ENCODE data around the gene RASGRF1. TPM values are rescaled to one million over a fixed set of nuclear protein-coding genes. Genes with fewer than 3 reads are reported as not detected.

The RASGRF1 gene
- polyA plus RNA-seq, 1 donor from 2014 or later, result 11.0 TPM

DNA sequence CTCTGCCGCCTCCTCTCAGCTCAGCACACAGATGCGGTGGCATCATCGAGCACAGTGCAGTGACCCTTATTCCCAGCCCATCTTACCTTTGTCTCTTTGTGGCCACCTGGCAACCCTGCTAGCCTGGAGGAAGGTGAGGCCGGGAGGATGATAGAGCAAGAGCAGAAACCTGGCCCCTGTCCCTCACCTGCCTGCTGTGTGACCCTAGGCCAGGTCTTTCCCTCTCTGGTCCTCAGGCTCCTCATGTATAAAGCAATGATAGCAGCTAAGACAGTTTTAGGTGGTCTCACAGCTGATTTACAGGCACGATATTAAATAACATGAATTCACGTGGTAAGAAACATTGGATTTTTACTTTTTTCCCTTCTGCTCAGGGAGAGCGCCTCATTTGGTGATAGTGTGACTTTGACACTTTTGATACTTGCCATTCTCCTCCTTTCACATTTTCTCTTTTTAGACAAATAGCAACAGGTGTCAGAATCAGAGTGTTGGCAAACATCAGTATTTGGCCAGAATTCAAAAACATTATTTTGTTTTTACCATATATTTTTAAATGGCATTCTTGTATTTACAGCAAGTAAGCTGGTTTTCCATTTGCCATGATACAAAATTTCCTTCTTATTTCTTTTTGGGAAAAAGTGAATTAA is 116.2 kb downstream of the RASGRF1 start:
- Histone ChIP-seq H3K4me3 (ENCODE audit: low read length) (no peak overlapping the region), H2AFZ (ENCODE audit: low read depth, low read length) (no peak overlapping the region), H3K4me2 (ENCODE audit: low read length) (no peak overlapping the region), H3K9me3 (ENCODE audit: low read length) (no peaks in the 10 kb centered on the region), H3K9me2 (ENCODE audit: insufficient read depth, low read length) (no peaks in the 10 kb centered on the region), H3K9ac (ENCODE audit: low read length) (no peak overlapping the region), H3F3A (ENCODE audit: insufficient read depth, low read length, poor library complexity, severe bottlenecking) (no peaks in the 10 kb centered on the region), H3K27ac (ENCODE audit: low read length) (no peak overlapping the region), H3K36me3 (ENCODE audit: insufficient read depth, low read length) (no peaks in the 10 kb centered on the region), H3K79me2 (replicated peaks; ENCODE audit: insufficient read depth, low read length) (no peaks in the 10 kb centered on the region), H4K20me1 (ENCODE audit: insufficient read depth) (no peaks in the 10 kb centered on the region), H3K27me3 (ENCODE audit: insufficient read depth, low read depth, low read length) (no peaks in the 10 kb centered on the region)
- TF ChIP-seq CTCF (IDR thresholded peaks at IDR 0.05; ENCODE audit: poor library complexity, severe bottlenecking), result no peak
- TF ChIP-seq EP300 (conservative IDR thresholded peaks at IDR 0.05; ENCODE audit: poor library complexity, severe bottlenecking), result no peak
- no peak for TF ChIP-seq RAD21 (conservative IDR thresholded peaks at IDR 0.05)
- TF ChIP-seq, protein P1, sequence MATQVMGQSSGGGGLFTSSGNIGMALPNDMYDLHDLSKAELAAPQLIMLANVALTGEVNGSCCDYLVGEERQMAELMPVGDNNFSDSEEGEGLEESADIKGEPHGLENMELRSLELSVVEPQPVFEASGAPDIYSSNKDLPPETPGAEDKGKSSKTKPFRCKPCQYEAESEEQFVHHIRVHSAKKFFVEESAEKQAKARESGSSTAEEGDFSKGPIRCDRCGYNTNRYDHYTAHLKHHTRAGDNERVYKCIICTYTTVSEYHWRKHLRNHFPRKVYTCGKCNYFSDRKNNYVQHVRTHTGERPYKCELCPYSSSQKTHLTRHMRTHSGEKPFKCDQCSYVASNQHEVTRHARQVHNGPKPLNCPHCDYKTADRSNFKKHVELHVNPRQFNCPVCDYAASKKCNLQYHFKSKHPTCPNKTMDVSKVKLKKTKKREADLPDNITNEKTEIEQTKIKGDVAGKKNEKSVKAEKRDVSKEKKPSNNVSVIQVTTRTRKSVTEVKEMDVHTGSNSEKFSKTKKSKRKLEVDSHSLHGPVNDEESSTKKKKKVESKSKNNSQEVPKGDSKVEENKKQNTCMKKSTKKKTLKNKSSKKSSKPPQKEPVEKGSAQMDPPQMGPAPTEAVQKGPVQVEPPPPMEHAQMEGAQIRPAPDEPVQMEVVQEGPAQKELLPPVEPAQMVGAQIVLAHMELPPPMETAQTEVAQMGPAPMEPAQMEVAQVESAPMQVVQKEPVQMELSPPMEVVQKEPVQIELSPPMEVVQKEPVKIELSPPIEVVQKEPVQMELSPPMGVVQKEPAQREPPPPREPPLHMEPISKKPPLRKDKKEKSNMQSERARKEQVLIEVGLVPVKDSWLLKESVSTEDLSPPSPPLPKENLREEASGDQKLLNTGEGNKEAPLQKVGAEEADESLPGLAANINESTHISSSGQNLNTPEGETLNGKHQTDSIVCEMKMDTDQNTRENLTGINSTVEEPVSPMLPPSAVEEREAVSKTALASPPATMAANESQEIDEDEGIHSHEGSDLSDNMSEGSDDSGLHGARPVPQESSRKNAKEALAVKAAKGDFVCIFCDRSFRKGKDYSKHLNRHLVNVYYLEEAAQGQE (IDR thresholded peaks at IDR 0.05; ENCODE audit: borderline replicate concordance), result no peak
- no peak for TF ChIP-seq TAF1 (IDR thresholded peaks at IDR 0.05; ENCODE audit: low read depth)
- TF ChIP-seq SMC3 (conservative IDR thresholded peaks at IDR 0.05; ENCODE audit: poor library complexity), result no peak
- no peak for TF ChIP-seq EZH2 (IDR thresholded peaks at IDR 0.05; ENCODE audit: borderline replicate concordance, insufficient read depth, low read length, poor library complexity, severe bottlenecking)
- TF ChIP-seq POLR2AphosphoS5 (IDR thresholded peaks at IDR 0.05), result no peak
- no peak for TF ChIP-seq MXI1 (conservative IDR thresholded peaks at IDR 0.05; ENCODE audit: poor library complexity, severe bottlenecking)

DNA sequence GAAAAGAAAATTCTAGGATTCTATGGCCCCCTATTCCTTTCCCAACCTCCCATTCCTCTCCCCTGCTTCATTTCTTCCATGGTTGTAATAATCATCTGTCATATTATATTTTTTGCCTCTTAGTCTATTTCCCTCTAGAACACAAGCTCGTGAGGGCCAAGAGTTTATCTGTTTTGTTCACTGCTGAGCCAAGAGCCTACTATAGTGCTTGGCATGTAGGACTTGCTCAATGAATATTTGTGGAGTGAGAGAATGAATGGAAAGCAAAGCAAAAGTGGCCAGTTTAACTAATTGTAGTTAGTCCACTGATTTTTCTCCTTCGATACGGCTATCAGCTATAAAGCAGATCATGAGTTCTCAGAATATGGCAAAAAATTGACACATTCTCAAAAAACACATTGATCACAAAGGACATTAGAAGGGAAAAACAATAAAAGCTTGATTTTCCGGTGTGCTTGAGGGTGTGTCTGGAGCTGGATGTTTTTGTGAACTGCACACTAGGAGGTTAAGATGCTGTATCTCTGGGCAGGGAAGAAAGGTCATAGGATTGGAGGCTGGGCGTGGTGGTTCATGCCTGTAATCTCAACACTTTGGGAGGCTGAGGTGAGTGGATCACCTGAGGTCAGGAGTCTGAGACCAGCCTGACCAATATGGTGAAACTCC is 120.8 kb downstream of the RASGRF1 start:
- H3K9ac ChIP-seq (ENCODE audit: low read length), result no peak overlapping the region
- H3K79me2 ChIP-seq (replicated peaks; ENCODE audit: insufficient read depth, low read length), result no peaks in the 10 kb centered on the region
- TF ChIP-seq EP300 (conservative IDR thresholded peaks at IDR 0.05; ENCODE audit: poor library complexity, severe bottlenecking) (no peak), MXI1 (conservative IDR thresholded peaks at IDR 0.05; ENCODE audit: poor library complexity, severe bottlenecking) (no peak), POLR2AphosphoS5 (IDR thresholded peaks at IDR 0.05) (no peak), CTCF (IDR thresholded peaks at IDR 0.05; ENCODE audit: poor library complexity, severe bottlenecking) (no peak), SMC3 (conservative IDR thresholded peaks at IDR 0.05; ENCODE audit: poor library complexity) (no peak), TAF1 (IDR thresholded peaks at IDR 0.05; ENCODE audit: low read depth) (no peak), RAD21 (conservative IDR thresholded peaks at IDR 0.05) (no peak), EZH2 (IDR thresholded peaks at IDR 0.05; ENCODE audit: borderline replicate concordance, insufficient read depth, low read length, poor library complexity, severe bottlenecking) (no peak)
- TF ChIP-seq, protein P1 (IDR thresholded peaks at IDR 0.05; ENCODE audit: borderline replicate concordance), result no peak
- no peaks in the 10 kb centered on the region for H3K36me3 ChIP-seq (ENCODE audit: insufficient read depth, low read length)
- no peaks in the 10 kb centered on the region for H4K20me1 ChIP-seq (ENCODE audit: insufficient read depth)
- H3K9me3 ChIP-seq (ENCODE audit: low read length), result no peaks in the 10 kb centered on the region
- H3K9me2 ChIP-seq (ENCODE audit: insufficient read depth, low read length), result no peaks in the 10 kb centered on the region
- H3K27me3 ChIP-seq (ENCODE audit: insufficient read depth, low read depth, low read length), result no peaks in the 10 kb centered on the region
- H3K4me3 ChIP-seq (ENCODE audit: low read length), result no peak overlapping the region
- no peak overlapping the region for H3K4me2 ChIP-seq (ENCODE audit: low read length)
- H3F3A ChIP-seq (ENCODE audit: insufficient read depth, low read length, poor library complexity, severe bottlenecking), result no peaks in the 10 kb centered on the region
- H2AFZ ChIP-seq (ENCODE audit: low read depth, low read length), result no peak overlapping the region
- no peak overlapping the region for H3K27ac ChIP-seq (ENCODE audit: low read length)

All from neural cell (in vitro differentiated cells).